ENCODE results near the gene NINL.

Gene NINL

DNA sequence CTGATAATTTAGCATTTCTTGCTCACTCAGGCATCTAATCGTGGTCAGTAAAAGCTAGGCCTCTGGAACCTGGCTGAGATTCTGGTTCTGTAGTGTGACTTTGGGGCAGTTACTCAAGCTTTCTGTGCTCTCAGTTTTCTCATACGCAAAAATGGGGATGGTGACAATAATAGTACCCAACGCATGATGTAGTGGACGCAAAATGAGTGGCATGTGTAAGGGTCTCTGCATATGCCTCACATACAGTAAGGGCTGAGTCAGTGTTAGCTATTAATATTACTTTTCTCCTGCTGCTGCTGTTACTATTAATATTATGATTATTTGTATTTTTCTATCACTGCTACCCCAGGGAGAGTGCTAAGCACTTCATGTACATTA lies 177.2 kb downstream of the NINL start:
- peaks cover 31% of the 10 kb centered on the region for H3K36me3 ChIP-seq (ENCODE audit: control insufficient read depth, insufficient read depth, low read length)
- H3K4me1 ChIP-seq (ENCODE audit: control insufficient read depth, insufficient read depth, low read length, poor library complexity, severe bottlenecking), result peaks cover 11% of the 10 kb centered on the region
- H3K4me3 ChIP-seq (ENCODE audit: extremely low read depth, insufficient read depth, low read length, poor library complexity, severe bottlenecking), result peak overlapping the region; percentile 88
- H3K9me3 ChIP-seq (ENCODE audit: control insufficient read depth, low read length), result peaks cover 11% of the 10 kb centered on the region
- WGBS, 2 experiments (ENCODE audit: insufficient coverage in 2 of 2), result 0 to 20% methylated on average over 1 to 2 of the region's 4 CpGs
- peak overlapping the region; percentile 87 for H3K27ac ChIP-seq (ENCODE audit: low read depth, low read length, severe bottlenecking)

DNA sequence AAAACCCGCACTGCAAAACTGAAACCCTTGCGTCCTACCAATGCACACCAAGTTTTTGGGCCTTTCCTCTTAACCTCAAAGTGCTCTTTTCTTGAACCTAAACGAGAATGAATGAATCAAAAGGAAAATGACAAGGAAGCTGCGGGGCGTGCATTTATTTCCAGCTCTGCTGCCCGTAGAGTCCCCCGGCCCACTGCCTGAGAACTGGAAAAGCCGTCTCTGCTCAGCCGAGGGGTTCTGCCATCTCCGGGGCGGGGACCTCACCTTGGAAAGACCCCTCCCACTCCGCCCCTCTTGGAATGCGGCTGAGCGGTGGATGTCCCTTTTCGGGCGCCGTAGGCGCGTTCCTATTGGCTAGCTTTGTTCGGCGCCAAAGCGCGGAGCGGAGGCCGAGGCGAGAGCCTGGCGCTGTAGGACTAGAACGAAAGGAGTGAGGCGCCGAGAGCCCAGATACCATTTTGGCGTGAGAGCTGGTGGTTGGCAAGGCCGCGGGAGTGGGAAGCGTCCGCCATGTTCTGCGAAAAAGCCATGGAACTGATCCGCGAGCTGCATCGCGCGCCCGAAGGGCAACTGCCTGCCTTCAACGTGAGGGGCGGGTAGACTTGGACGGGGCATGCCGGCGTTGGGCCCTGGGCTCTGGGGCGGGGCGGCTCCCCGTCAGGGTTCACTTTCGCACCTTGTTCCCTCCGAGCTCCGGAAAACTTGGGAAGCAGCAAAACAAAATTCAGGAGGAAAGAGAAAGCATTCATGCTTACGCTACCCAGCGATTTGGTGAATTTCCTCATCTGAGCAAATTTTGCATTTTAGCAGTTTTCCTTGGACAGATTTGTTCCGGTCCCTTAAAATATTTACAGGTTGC lies 177.8 kb downstream of the NINL start, which contains the start of gene GINS1:
GINS1 (plus strand) TSS at position 363 of the 859 bp plus-strand sequence; CDS start at position 511, 148 bp downstream.
- Histone ChIP-seq H3K9me3 (ENCODE audit: control insufficient read depth, low read length) (peaks cover 18% of the 10 kb centered on the region), H3K27ac (ENCODE audit: low read depth, low read length, severe bottlenecking) (peak within 1 kb of the TSS; percentile 87), H3K4me3 (ENCODE audit: extremely low read depth, insufficient read depth, low read length, poor library complexity, severe bottlenecking) (peak within 1 kb of the TSS; percentile 88), H3K36me3 (ENCODE audit: control insufficient read depth, insufficient read depth, low read length) (peaks cover 25% of the 10 kb centered on the region), H3K4me1 (ENCODE audit: control insufficient read depth, insufficient read depth, low read length, poor library complexity, severe bottlenecking) (peaks cover 11% of the 10 kb centered on the region)
- 2 to 4% methylated on average over 42 to 56 of the region's 56 CpGs for WGBS, 2 experiments (ENCODE audit: insufficient coverage in 2 of 2)

Data from mesodermal cell (in vitro differentiated cells).